RKO (cell line): Measurements from ENCODE around the gene SLC34A1.

ENCODE experiments used
- DNase-seq: peaks from one replicate; pipeline ENCODE4 v3.0.0-alpha.2; 2016; ENCODE audit warnings: low spot score

SLC34A1 gene

DNA sequence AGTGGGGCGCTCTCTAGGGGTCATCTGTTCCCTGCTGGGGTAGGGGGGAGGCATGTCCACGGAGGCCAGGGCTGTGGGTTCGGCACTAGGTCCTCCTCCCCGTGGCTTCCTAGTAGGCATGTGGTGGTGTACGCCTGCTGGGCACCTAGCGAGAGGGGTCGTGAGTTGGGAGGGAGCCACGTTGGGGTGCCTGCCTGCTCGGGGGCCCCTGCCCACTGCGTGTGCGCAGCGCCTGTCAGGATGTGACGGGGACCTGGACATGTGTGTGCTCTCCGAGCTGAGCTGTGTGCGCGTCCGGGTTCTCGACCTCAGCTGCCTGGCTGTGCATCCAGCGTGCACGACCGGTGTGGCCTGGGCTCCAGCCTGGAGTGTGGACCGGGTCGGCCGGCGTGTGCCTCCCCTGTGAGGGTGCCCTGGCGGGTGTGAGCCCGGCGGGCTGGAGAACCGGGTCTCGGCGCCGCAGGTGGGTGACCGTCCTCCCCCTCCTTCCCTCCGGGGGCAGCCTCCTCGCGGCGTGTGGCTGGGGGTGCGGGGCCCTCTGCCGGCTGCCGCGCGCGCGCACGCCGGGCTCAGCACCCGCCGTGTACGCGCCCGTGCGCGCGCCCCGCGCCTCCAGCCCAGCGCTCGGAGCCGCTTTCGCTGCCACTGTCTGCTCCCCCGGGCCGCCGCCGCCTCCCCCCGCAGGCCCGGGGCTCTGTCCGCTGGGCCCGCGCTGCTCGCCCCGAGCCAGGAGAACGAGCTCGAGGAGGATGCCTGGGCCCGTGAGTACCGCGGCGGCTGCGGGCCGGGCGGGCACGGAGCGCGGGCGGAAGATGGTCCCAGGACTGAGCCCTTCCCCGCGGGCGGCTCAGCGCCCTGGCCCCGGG is 62.2 kb downstream of the SLC34A1 start, which contains the start of gene PRR7:
PRR7 (plus strand) TSS at position 615 of the 866 bp plus-strand sequence. CDS start 8,254 bp downstream, outside the sequence.
- DNase-seq: peak; percentile 80

DNA sequence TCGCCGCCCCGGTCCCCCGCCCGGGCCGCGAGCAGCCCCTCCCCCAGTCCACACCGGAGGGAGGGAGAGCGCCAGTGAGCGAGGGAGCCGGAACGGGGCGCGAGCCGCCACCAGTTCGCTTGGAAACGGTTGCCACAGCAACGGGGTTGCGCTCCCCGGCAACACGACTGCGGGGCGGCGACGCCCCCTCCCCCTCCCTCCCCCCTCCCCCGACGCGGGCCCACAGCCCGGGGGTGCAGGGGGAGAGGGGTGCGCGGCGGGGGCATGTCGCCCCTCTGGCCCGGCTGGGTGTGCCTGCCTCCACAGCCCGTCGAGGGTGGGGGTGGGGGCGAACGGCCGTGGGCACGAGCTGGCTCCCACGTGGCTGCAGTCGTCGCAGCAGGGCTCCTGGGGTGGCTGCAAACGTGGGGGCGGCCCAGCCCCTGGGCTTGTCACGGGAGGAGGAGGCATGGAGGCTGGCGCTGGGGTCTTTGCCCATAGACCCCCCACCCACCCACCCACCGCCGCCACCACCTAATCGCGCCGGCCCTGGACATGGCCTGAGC is 62.9 kb downstream of the SLC34A1 start:
- DNase-seq: peak; percentile 78

DNA sequence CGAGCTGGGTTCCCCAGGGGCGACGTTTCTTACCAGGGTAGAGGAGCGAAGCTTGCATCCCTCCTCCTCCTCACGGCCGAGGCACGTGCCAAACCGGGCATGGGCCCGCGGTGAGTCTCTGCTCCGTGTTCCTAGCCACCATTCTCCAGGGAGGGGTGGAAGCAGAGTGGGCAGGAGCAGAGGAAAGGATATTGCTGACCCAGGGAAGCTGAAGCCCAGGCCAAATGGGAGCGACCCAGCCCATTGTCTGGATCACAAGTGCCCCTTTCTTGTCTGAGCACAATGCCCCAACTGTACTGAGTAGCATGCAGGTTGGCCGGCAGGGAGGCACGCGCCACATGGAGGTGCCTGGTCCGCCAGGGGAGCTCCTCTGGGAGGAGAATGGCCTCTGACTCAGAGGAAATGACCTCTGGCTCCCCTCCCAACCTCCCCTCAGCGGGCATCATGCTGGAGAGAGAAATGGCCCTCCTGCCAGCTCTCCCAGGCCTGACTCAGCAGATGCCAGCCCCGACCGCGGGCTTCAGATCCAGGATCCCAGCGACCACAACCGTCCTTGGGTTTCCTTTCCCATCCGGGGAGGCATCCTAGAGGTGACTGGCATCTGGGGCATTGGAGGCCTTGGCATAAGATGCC is 63.5 kb downstream of the SLC34A1 start:
- DNase-seq: peak; percentile 92
